Fibroblast of lung (primary cell): ENCODE data around the gene DNAH6. TPM values are rescaled to one million over a fixed set of nuclear protein-coding genes. Genes with fewer than 3 reads are reported as not detected.

Experiments
- DNase-seq, 2 donors: peaks; one replicate each; pipeline versions ENCODE4 v3.0.0 to v3.0.0-alpha.2; 2010; ENCODE audit warnings: low read depth in 2 of 2
- H2AFZ ChIP-seq: 2 replicates; pipeline ENCODE4 v1.5.1; 2012; ENCODE audit warnings: low read length, control low read depth, inconsistent platforms
- H3K27ac ChIP-seq: 2 replicates; pipeline ENCODE4 v1.5.1; 2011; ENCODE audit warnings: low read length, control low read depth; ENCODE audit not compliant: insufficient read depth
- H3K27me3 ChIP-seq: 2 replicates; pipeline ENCODE4 v1.5.1; 2011; ENCODE audit warnings: mild to moderate bottlenecking, low read length; ENCODE audit not compliant: control insufficient read depth, insufficient read depth
- H3K36me3 ChIP-seq: 2 replicates; pipeline ENCODE4 v1.5.1; 2011; ENCODE audit warnings: low read length; ENCODE audit not compliant: control insufficient read depth, insufficient read depth
- H3K4me1 ChIP-seq: 2 replicates; pipeline ENCODE4 v1.5.1; 2011; ENCODE audit warnings: low read length; ENCODE audit not compliant: control insufficient read depth, insufficient read depth; ENCODE audit errors: extremely low read depth
- H3K4me2 ChIP-seq: 2 replicates; pipeline ENCODE4 v1.5.1; 2011; ENCODE audit warnings: low read length, control low read depth; ENCODE audit not compliant: insufficient read depth; ENCODE audit errors: extremely low read depth
- H3K4me3 ChIP-seq, 4 experiments: fragments of 200-600 bp in 1 of 4; sonication (generic) in 1 of 4; replicated peaks in 1 of 4; 2 replicates each; pipeline ENCODE4 v1.5.1; 2011 to 2016; ENCODE audit warnings: low read length in 4 of 4, low read depth in 3 of 4, mild to moderate bottlenecking in 3 of 4, control low read depth in 2 of 4, inconsistent platforms in 1 of 4, mixed read lengths in 1 of 4; ENCODE audit not compliant: insufficient read depth in 1 of 4; ENCODE audit errors: control extremely low read depth in 1 of 4
- H3K79me2 ChIP-seq: 2 replicates; pipeline ENCODE4 v1.5.1; 2012; ENCODE audit warnings: mild to moderate bottlenecking, low read length, inconsistent platforms; ENCODE audit not compliant: control insufficient read depth, insufficient read depth
- H3K9ac ChIP-seq: 2 replicates; pipeline ENCODE4 v1.5.1; 2011; ENCODE audit warnings: mild to moderate bottlenecking, low read length, control low read depth; ENCODE audit not compliant: insufficient read depth
- H3K9me3 ChIP-seq: 2 replicates; pipeline ENCODE4 v1.5.1; 2012; ENCODE audit warnings: low read depth, low read length; ENCODE audit not compliant: control insufficient read depth, insufficient read depth
- H4K20me1 ChIP-seq: 2 replicates; pipeline ENCODE4 v1.5.1; 2011; ENCODE audit warnings: low read length; ENCODE audit not compliant: control insufficient read depth, insufficient read depth; ENCODE audit errors: extremely low read depth
- EZH2 ChIP-seq: IDR thresholded peaks from 2 replicates; pipeline ENCODE4 v1.5.1; 2012; ENCODE audit warnings: low read length, control low read depth, mild to moderate bottlenecking; ENCODE audit errors: missing control alignments
- polyA plus RNA-seq, 2 donors: library from polyadenylated mRNA; depleted of rRNA in 1 of 2; stranded (reverse) in 1 of 2; unstranded in 1 of 2; fragments of >200 nt; gene quantifications; 2 replicates each; pipeline ENCODE4 v1.2.1, GENCODE V29; 2011 to 2012; ENCODE audit warnings: missing spikeins in 1 of 2
- total RNA-seq: library from RNA; depleted of rRNA; stranded (reverse); fragments of >200 nt; gene quantifications from 2 replicates; pipeline ENCODE4 v1.2.1, GENCODE V29; 2014
- TF ChIP-seq, protein P1 (sequence below), 2 donors: IDR thresholded peaks in 1 of 2; conservative IDR thresholded peaks in 1 of 2; 1 replicate in 1 of 2; 2 replicates in 1 of 2; pipeline ENCODE4 v1.5.1; 2011 to 2012; ENCODE audit warnings: low read length in 2 of 2, control low read depth in 1 of 2, inconsistent platforms in 1 of 2, low read depth in 1 of 2, mild to moderate bottlenecking in 1 of 2

The DNAH6 gene
- total and polyA plus RNA-seq, 2 donors (not counting 1 experiment from before 2014, with no cell fraction given), result under 0.01 to 0.01 TPM

DNA sequence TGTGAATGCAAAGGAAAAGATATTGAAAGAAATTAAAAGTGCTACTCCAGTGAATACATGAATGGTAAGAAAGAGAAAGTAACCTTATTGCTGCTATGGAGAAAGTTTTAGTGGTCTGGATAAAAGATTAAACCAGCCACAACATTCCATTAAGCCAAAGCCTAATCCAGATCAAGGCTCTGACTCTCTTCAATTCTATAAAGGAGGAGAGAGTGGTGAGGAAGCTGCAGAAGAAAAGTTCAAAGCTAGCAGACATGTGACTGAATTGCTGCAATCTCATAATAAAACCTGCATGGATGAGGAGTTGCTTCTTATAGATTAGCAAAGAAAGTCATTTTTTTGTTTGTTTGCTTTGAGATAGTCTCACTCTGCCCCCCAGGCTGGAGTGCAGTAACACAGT lies 130.2 kb downstream of the DNAH6 start:
- H3K27ac ChIP-seq, result no peak overlapping the region
- no peaks in the 10 kb centered on the region for H3K27me3 ChIP-seq
- H3K4me3 ChIP-seq, result no peak overlapping the region
- H4K20me1 ChIP-seq, result no peaks in the 10 kb centered on the region
- H3K79me2 ChIP-seq, result no peaks in the 10 kb centered on the region
- no peak for TF ChIP-seq EZH2
- no peak for DNase-seq
- H3K9ac ChIP-seq, result no peak overlapping the region
- H3K4me2 ChIP-seq, result no peak overlapping the region
- no peaks in the 10 kb centered on the region for H3K4me1 ChIP-seq
- no peaks in the 10 kb centered on the region for H3K9me3 ChIP-seq
- H2AFZ ChIP-seq, result no peak overlapping the region
- no peaks in the 10 kb centered on the region for H3K36me3 ChIP-seq

GRCh38 chr2:84647267-84647666 lies 131.0 kb downstream of the DNAH6 start:
- Histone ChIP-seq H4K20me1 (no peaks in the 10 kb centered on the region), H3K9me3 (no peaks in the 10 kb centered on the region), H2AFZ (no peak overlapping the region), H3K4me2 (no peak overlapping the region), H3K79me2 (no peaks in the 10 kb centered on the region), H3K9ac (no peak overlapping the region), H3K27ac (no peak overlapping the region), H3K4me3 (no peak overlapping the region), H3K36me3 (no peaks in the 10 kb centered on the region), H3K27me3 (no peaks in the 10 kb centered on the region), H3K4me1 (no peaks in the 10 kb centered on the region)
- DNase-seq, result no peak
- TF ChIP-seq, protein P1, sequence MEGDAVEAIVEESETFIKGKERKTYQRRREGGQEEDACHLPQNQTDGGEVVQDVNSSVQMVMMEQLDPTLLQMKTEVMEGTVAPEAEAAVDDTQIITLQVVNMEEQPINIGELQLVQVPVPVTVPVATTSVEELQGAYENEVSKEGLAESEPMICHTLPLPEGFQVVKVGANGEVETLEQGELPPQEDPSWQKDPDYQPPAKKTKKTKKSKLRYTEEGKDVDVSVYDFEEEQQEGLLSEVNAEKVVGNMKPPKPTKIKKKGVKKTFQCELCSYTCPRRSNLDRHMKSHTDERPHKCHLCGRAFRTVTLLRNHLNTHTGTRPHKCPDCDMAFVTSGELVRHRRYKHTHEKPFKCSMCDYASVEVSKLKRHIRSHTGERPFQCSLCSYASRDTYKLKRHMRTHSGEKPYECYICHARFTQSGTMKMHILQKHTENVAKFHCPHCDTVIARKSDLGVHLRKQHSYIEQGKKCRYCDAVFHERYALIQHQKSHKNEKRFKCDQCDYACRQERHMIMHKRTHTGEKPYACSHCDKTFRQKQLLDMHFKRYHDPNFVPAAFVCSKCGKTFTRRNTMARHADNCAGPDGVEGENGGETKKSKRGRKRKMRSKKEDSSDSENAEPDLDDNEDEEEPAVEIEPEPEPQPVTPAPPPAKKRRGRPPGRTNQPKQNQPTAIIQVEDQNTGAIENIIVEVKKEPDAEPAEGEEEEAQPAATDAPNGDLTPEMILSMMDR (conservative IDR thresholded peaks at IDR 0.05 in 1 of 2, IDR thresholded peaks at IDR 0.05 in 1 of 2; ENCODE audit: low read depth in 1 of 2, low read length in 2 of 2), result no peak
- TF ChIP-seq EZH2, result no peak

DNA sequence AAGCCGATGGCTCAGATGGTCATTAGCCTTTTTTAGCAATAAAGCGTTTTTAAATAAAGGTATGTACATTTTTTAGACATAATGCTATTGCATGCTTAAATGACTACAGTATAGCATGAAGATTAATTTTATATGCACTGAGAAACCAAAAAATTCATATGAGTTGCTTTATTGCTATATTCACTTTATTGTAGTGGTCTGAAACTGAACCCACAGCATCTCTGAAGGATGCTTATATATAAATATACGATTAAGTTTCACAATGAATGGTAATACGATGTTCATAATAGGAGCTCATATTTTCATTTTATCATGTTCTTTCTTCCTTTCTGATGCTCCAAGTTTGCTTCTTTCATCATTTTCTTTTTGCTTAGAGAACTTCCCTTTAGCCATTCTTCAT lies 132.8 kb downstream of the DNAH6 start:
- Histone ChIP-seq H2AFZ (no peak overlapping the region), H3K4me2 (no peak overlapping the region), H4K20me1 (no peaks in the 10 kb centered on the region), H3K27me3 (no peaks in the 10 kb centered on the region), H3K36me3 (no peaks in the 10 kb centered on the region), H3K4me1 (no peaks in the 10 kb centered on the region), H3K27ac (no peak overlapping the region), H3K79me2 (no peaks in the 10 kb centered on the region), H3K9ac (no peak overlapping the region), H3K9me3 (no peaks in the 10 kb centered on the region), H3K4me3 (no peak overlapping the region)
- no peak for TF ChIP-seq EZH2
- TF ChIP-seq, protein P1 (conservative IDR thresholded peaks at IDR 0.05 in 1 of 2, IDR thresholded peaks at IDR 0.05 in 1 of 2; ENCODE audit: low read depth in 1 of 2, low read length in 2 of 2), result no peak
- no peak for DNase-seq
